HUDEP-2 (cell line): ENCODE results near the gene HAGH.
"Not testable (repeated sequence)": the region's sequence is repeated elsewhere in the genome, so short reads cannot be mapped to it uniquely, and the experiment has no call there.

Experiments used
- DNase-seq, 76 experiments: peaks; one replicate each; lab custom pipeline; 2025; ENCODE audit not compliant: unreplicated experiment in 76 of 76; lab: John Stamatoyannopoulos, UW

The HAGH gene

GRCh38 chr16:1826691-1827573 lies at the start of gene HAGH, which contains the start of gene FAHD1:
TSS of gene HAGH (minus strand) at chr16:1826825. CDS start at chr16:1826787, 38 bp downstream.
TSS of gene FAHD1 (plus strand) at chr16:1827206. CDS start at chr16:1827239, 33 bp downstream.
- DNase-seq: peak in 73 of 76 experiments; percentile 51 to 95 (median 83)

- DNase-seq: not testable (repeated sequence)
Observed at GRCh38 chr16:1876066-1876465, 49.4 kb upstream of the HAGH start.

GRCh38 chr16:1874854-1875253 lies 48.2 kb upstream of the HAGH start:
- no peak for DNase-seq

- DNase-seq: peak in 65 of 76 experiments; percentile 16 to 81 (median 58)
Observed at GRCh38 chr16:1871974-1872635, 45.5 kb upstream of the HAGH start, which contains the start of gene MEIOB. TSS of gene MEIOB (minus strand) at chr16:1872164. CDS start at chr16:1868175, 3,989 bp downstream.

- DNase-seq: no peak
Observed at GRCh38 chr16:1870365-1871082, 43.9 kb upstream of the HAGH start.

GRCh38 chr16:1865902-1866690 lies 39.5 kb upstream of the HAGH start:
- no peak for DNase-seq

GRCh38 chr16:1863681-1864460 lies 37.2 kb upstream of the HAGH start:
- peak in 1 of 76 experiments; percentile 3 for DNase-seq

GRCh38 chr16:1862394-1862793 lies 35.8 kb upstream of the HAGH start:
- DNase-seq: no peak

GRCh38 chr16:1861730-1862129 lies 35.1 kb upstream of the HAGH start:
- no peak for DNase-seq

GRCh38 chr16:1859650-1860049 lies 33.0 kb upstream of the HAGH start:
- peak in 27 of 76 experiments; percentile 3 to 46 (median 21) for DNase-seq

- no peak for DNase-seq
Observed at GRCh38 chr16:1858189-1858865, 31.7 kb upstream of the HAGH start.

- DNase-seq: no peak
Observed at GRCh38 chr16:1857433-1858097, 30.9 kb upstream of the HAGH start.

- DNase-seq: no peak
Observed at GRCh38 chr16:1851793-1852192, 25.2 kb upstream of the HAGH start.

GRCh38 chr16:1850981-1851380 lies 24.4 kb upstream of the HAGH start:
- DNase-seq: no peak

- no peak for DNase-seq
Observed at GRCh38 chr16:1846416-1846815, 19.8 kb upstream of the HAGH start.

GRCh38 chr16:1845985-1846384 lies 19.4 kb upstream of the HAGH start:
- no peak for DNase-seq

- no peak for DNase-seq
Observed at GRCh38 chr16:1839554-1839953, 12.9 kb upstream of the HAGH start.

GRCh38 chr16:1834096-1834495 lies 7.5 kb upstream of the HAGH start:
- no peak for DNase-seq
